Measurements from ENCODE around the gene KRT24. TPM values are rescaled to one million over a fixed set of nuclear protein-coding genes. Genes with fewer than 3 reads are reported as not detected.

KRT24 gene
- total RNA-seq, 2 donors from 2014 or later = not detected

- H3K27ac ChIP-seq (ENCODE audit: low read depth, low read length) = no peak overlapping the region
- H3K4me1 Mint-ChIP-seq = peaks cover 15% of the 10 kb centered on the region
- peaks cover 6% of the 10 kb centered on the region for H3K27me3 Mint-ChIP-seq (ENCODE audit: insufficient read depth)
- H3K9ac ChIP-seq (ENCODE audit: extremely low read depth, low read length, poor library complexity, severe bottlenecking) = no peak overlapping the region
- no peak for DNase-seq
- H3K9me3 ChIP-seq (ENCODE audit: control insufficient read depth, low read length) = peaks cover 12% of the 10 kb centered on the region
- no peak for TF ChIP-seq CTCF (conservative IDR thresholded peaks at IDR 0.05)
- H3K36me3 ChIP-seq (ENCODE audit: control insufficient read depth, insufficient read depth, low read length) = no peaks in the 10 kb centered on the region
- H3K36me3 Mint-ChIP-seq (ENCODE audit: low read depth) = no peaks in the 10 kb centered on the region
- H3K4me3 Mint-ChIP-seq = no peak overlapping the region
- 89% methylated on average over 1 of the region's 1 CpG; no CpG with 5 or more reads in 1 of the 2 experiments for WGBS, 2 experiments (ENCODE audit: insufficient coverage in 1 of 2, insufficient read length in 1 of 2)
- H3K9me3 Mint-ChIP-seq = peaks cover 7% of the 10 kb centered on the region
- no peak overlapping the region for H3K27ac Mint-ChIP-seq
- H3K4me1 ChIP-seq (ENCODE audit: control insufficient read depth, insufficient read depth, low read length) = no peaks in the 10 kb centered on the region
- no peaks in the 10 kb centered on the region for H3K27me3 ChIP-seq (ENCODE audit: control insufficient read depth, insufficient read depth, low read length, poor library complexity, severe bottlenecking)
- no peak overlapping the region for H3K4me3 ChIP-seq (ENCODE audit: low read length)
These were observed 21.1 kb upstream of the KRT24 start for GRCh38 chr17:40724656-40725055.

- Histone ChIP-seq H3K4me3 (ENCODE audit: low read length) (no peak overlapping the region), H3K9ac (ENCODE audit: extremely low read depth, low read length, poor library complexity, severe bottlenecking) (no peak overlapping the region), H3K27ac (ENCODE audit: low read depth, low read length) (no peak overlapping the region), H3K36me3 (ENCODE audit: control insufficient read depth, insufficient read depth, low read length) (no peaks in the 10 kb centered on the region), H3K9me3 (ENCODE audit: control insufficient read depth, low read length) (peaks cover 12% of the 10 kb centered on the region), H3K4me1 (ENCODE audit: control insufficient read depth, insufficient read depth, low read length) (no peaks in the 10 kb centered on the region), H3K27me3 (ENCODE audit: control insufficient read depth, insufficient read depth, low read length, poor library complexity, severe bottlenecking) (no peaks in the 10 kb centered on the region)
- Mint-ChIP-seq H3K9me3 (peaks cover 7% of the 10 kb centered on the region), H3K27me3 (ENCODE audit: insufficient read depth) (peaks cover 5% of the 10 kb centered on the region), H3K4me1 (peaks cover 15% of the 10 kb centered on the region), H3K36me3 (ENCODE audit: low read depth) (no peaks in the 10 kb centered on the region), H3K27ac (no peak overlapping the region), H3K4me3 (no peak overlapping the region)
- 87 to 100% methylated on average over 1 of the region's 1 CpG for WGBS, 2 experiments (ENCODE audit: insufficient coverage in 1 of 2, insufficient read length in 1 of 2)
- DNase-seq = no peak
- no peak for TF ChIP-seq CTCF (conservative IDR thresholded peaks at IDR 0.05)
These were observed 18.7 kb upstream of the KRT24 start for GRCh38 chr17:40722241-40722640.

- Mint-ChIP-seq H3K27ac (no peak overlapping the region), H3K36me3 (ENCODE audit: low read depth) (no peaks in the 10 kb centered on the region), H3K27me3 (ENCODE audit: insufficient read depth) (peaks cover 5% of the 10 kb centered on the region), H3K4me1 (peaks cover 12% of the 10 kb centered on the region), H3K4me3 (no peak overlapping the region), H3K9me3 (peaks cover 7% of the 10 kb centered on the region)
- no peaks in the 10 kb centered on the region for H3K36me3 ChIP-seq (ENCODE audit: control insufficient read depth, insufficient read depth, low read length)
- no peak for TF ChIP-seq CTCF (conservative IDR thresholded peaks at IDR 0.05)
- H3K9ac ChIP-seq (ENCODE audit: extremely low read depth, low read length, poor library complexity, severe bottlenecking) = no peak overlapping the region
- no peaks in the 10 kb centered on the region for H3K27me3 ChIP-seq (ENCODE audit: control insufficient read depth, insufficient read depth, low read length, poor library complexity, severe bottlenecking)
- H3K4me3 ChIP-seq (ENCODE audit: low read length) = no peak overlapping the region
- H3K27ac ChIP-seq (ENCODE audit: low read depth, low read length) = no peak overlapping the region
- H3K9me3 ChIP-seq (ENCODE audit: control insufficient read depth, low read length) = peaks cover 12% of the 10 kb centered on the region
- WGBS, 2 experiments (ENCODE audit: insufficient coverage in 1 of 2, insufficient read length in 1 of 2) = 80 to 93% methylated on average over 1 to 2 of the region's 2 CpGs
- DNase-seq = no peak
- no peaks in the 10 kb centered on the region for H3K4me1 ChIP-seq (ENCODE audit: control insufficient read depth, insufficient read depth, low read length)
These were observed 17.3 kb upstream of the KRT24 start for GRCh38 chr17:40720899-40721298.

Data from endodermal cell (in vitro differentiated cells).